D721Med (cell line): ENCODE results near the gene ZBTB17.

Experiments used
- DNase-seq: peaks from one replicate; pipeline ENCODE4 v3.0.0; 2011; ENCODE audit warnings: low spot score; ENCODE audit not compliant: insufficient read length
- FAIRE-seq: peaks from 2 replicates; lab custom pipeline; 2011; peaks lifted over from hg19 to GRCh38; lab: Jason Lieb, UNC
- TF ChIP-seq, protein P1 (sequence below): IDR thresholded peaks from 2 replicates; pipeline ENCODE4 v1.5.1; 2012; ENCODE audit warnings: mild to moderate bottlenecking, control low read depth; ENCODE audit not compliant: insufficient read depth; ENCODE audit errors: missing control alignments

ZBTB17 gene

DNA sequence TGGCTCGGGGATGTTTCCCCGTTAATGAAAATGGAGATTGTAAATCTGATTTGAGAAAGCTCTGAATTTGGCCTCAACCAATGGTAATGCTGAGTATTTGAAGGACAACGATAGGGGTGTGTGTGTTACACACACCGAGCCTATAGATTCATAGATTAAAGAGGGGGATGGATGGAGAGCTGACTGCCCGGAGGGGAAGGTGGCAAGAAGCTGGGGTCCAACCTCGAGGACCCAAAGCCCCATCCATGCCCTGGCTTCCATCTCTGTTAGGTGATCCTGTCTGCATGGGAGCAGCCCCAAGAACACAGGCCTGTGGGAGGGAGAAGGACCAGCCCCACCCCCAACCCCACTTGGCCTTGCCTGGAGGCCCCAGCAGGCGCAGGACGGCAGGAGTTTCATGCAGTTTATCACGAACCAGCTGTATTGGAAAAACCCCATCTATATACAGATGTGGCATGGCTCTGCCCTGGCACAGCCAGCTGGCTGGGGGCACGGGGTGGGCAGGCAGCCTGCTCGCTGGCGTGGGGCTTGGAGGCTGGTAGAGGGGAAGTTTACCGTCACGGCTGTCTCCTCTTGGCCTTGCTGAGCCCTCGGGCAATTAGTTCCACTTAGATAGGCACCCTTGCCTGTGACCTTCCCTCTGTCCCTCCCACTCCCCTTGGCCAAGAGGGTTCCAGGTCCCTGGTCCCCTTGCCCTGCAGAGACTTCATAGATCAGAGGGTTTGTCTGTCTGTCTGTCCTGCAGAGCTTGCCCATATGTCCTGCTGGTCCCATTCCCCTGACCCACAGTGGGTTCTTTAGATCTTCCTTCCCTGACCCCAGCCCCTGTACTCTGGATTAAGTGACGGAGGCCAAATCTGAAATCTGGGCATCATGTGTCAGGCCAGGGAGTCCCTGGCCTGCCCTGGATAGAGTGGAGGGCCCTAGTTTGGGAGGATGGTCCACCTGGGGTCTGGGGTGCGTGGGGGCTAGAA lies 38.9 kb upstream of the ZBTB17 start:
- FAIRE-seq (no peak), DNase-seq (no peak)
- TF ChIP-seq, protein P1, sequence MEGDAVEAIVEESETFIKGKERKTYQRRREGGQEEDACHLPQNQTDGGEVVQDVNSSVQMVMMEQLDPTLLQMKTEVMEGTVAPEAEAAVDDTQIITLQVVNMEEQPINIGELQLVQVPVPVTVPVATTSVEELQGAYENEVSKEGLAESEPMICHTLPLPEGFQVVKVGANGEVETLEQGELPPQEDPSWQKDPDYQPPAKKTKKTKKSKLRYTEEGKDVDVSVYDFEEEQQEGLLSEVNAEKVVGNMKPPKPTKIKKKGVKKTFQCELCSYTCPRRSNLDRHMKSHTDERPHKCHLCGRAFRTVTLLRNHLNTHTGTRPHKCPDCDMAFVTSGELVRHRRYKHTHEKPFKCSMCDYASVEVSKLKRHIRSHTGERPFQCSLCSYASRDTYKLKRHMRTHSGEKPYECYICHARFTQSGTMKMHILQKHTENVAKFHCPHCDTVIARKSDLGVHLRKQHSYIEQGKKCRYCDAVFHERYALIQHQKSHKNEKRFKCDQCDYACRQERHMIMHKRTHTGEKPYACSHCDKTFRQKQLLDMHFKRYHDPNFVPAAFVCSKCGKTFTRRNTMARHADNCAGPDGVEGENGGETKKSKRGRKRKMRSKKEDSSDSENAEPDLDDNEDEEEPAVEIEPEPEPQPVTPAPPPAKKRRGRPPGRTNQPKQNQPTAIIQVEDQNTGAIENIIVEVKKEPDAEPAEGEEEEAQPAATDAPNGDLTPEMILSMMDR = no peak

DNA sequence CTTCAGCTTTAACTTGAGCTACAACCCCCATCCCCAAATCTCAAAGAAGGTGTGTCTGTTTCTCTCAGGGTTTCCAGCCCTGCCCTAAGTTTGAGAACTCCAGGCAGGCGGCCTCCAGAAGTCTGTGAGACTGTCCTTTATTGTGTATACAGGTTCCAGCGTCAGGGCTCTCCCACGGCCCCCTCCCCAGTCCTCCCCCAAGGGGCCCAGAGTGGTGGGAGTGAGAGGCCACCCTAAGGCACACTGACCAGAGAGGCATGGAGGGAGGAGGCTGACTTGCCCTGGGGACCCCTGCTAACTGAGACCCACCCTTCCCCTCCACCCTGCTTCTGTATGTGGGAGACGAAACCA lies 38.0 kb upstream of the ZBTB17 start:
- TF ChIP-seq, protein P1 = no peak
- DNase-seq = no peak
- no peak for FAIRE-seq

- no peak for DNase-seq
- FAIRE-seq = no peak
- TF ChIP-seq, protein P1 = no peak
These were observed 37.5 kb upstream of the ZBTB17 start for GRCh38 chr1:16013220-16013907.

- FAIRE-seq = no peak
- TF ChIP-seq, protein P1 = no peak
- DNase-seq = no peak
These were observed 36.8 kb upstream of the ZBTB17 start for GRCh38 chr1:16012590-16013219.

DNA sequence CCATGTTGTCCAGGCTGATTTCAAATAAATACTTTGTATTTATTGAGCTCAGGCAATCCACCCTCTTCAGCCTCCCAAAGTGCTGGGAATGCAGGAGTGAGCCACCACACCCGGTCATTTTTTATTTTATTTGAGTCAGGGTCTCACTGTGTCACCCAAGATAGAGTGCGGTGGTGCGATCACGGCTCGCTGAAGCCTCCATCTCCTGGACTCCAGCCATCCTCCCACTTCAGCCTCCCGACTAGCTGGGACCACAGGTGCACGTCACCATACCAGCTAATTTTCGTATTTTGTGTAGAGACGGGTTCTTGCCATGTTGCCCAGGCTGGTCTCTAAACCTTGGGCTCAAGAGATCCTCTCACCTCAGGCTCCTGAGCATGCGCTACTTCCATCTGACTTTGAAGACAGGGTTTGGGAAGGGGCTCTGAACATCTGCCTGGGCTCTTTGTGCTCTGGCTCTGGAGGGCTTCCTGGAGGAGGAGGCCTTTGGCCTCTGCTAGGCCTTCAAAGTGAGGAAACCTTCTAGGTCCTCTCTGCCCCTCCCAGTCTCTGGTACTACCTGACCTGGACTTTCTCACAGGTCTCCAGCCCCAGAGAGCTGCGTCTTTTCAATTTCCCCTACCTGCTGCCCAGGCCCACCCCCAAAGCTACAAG lies 36.2 kb upstream of the ZBTB17 start:
- DNase-seq = no peak
- TF ChIP-seq, protein P1 = no peak

GRCh38 chr1:16010837-16011236 lies 34.9 kb upstream of the ZBTB17 start:
- TF ChIP-seq, protein P1 = no peak
- no peak for DNase-seq
- FAIRE-seq = no peak

More for the DNA sequence above, 36.2 kb upstream of the ZBTB17 start:
- no peak for FAIRE-seq
